GM12878 (cell line): ENCODE measurements around the gene MALSU1. TPM values are rescaled to one million over a fixed set of nuclear protein-coding genes. Genes with fewer than 3 reads are reported as not detected.

Experiments
- ATAC-seq: fragments of 200-7000 bp; cut with Tn5 transposase; 3 replicates; pipeline ENCODE4 v1.9.1; 2020; ENCODE audit warnings: mild to moderate bottlenecking, moderate library complexity
- BruUV-seq: library from RNA; stranded (reverse); fragments of 400-500 nt; replicated peaks from 2 replicates; lab custom pipeline; 2021; lab: Mats Ljungman, UMichigan
- CTCF ChIA-PET: fragments of 300-600 bp; sonication (Branson Sonifier 250); formaldehyde crosslinking; extraction: SDS; loops from one replicate; lab custom pipeline; 2021; ENCODE audit warnings: inconsistent platforms; lab: Yijun Ruan, JAX
- POLR2A ChIA-PET: fragments of 350-600 bp; formaldehyde crosslinking; extraction: SDS; loops from one replicate; lab custom pipeline; 2021; ENCODE audit warnings: inconsistent platforms; lab: Charles Lee
- RAD21 ChIA-PET: fragments of 300-600 bp; sonication (Branson Sonifier 250); formaldehyde crosslinking; loops from one replicate; lab custom pipeline; 2023; ENCODE audit warnings: antibody characterized with exemption; ENCODE audit not compliant: unreplicated experiment; lab: Charles Lee
- SMC1A ChIA-PET: fragments of 300-600 bp; sonication (Branson Sonifier 250); formaldehyde crosslinking; loops from one replicate; lab custom pipeline; 2023; ENCODE audit not compliant: unreplicated experiment, uncharacterized antibody; lab: Charles Lee
- DNase-seq: peaks from one replicate; pipeline ENCODE4 v3.0.0-alpha.2; 2011; ENCODE audit warnings: low read depth, low spot score
- FAIRE-seq: peaks from 3 replicates; lab custom pipeline; 2011; peaks lifted over from hg19 to GRCh38; lab: Jason Lieb, UNC
- H2AFZ ChIP-seq: 2 replicates; pipeline ENCODE4 v1.6.0; 2011; ENCODE audit warnings: low read depth, low read length, control low read depth; ENCODE audit not compliant: control insufficient read depth
- H3K27ac ChIP-seq: 2 replicates; pipeline ENCODE4 v1.5.1; 2011; ENCODE audit warnings: control low read depth; ENCODE audit not compliant: control insufficient read depth, insufficient read depth
- H3K27me3 ChIP-seq, 2 experiments: replicated peaks in 1 of 2; 2 replicates each; pipeline versions ENCODE4 v1.6.0 to v1.6.1; 2011; ENCODE audit warnings: low read length in 1 of 2; ENCODE audit not compliant: control insufficient read depth in 2 of 2, insufficient read depth in 2 of 2
- H3K36me3 ChIP-seq, 2 experiments: 2 replicates each; pipeline ENCODE4 v1.5.1; 2011; ENCODE audit warnings: low read length in 1 of 2; ENCODE audit not compliant: control insufficient read depth in 2 of 2, insufficient read depth in 2 of 2
- H3K4me1 ChIP-seq: 2 replicates; pipeline ENCODE4 v1.6.1; 2011; ENCODE audit warnings: mild to moderate bottlenecking, low read length, moderate library complexity, mixed read lengths; ENCODE audit not compliant: control insufficient read depth, insufficient read depth
- H3K4me2 ChIP-seq: 2 replicates; pipeline ENCODE4 v1.6.0; 2011; ENCODE audit warnings: control low read depth; ENCODE audit not compliant: control insufficient read depth, insufficient read depth
- H3K4me3 ChIP-seq: fragments of 200-600 bp; sonication (generic); 2 replicates; pipeline ENCODE4 v1.5.1; 2016
- H3K79me2 ChIP-seq: 2 replicates; pipeline ENCODE4 v1.6.0; 2011; ENCODE audit warnings: low read length; ENCODE audit not compliant: control insufficient read depth, insufficient read depth
- H3K9ac ChIP-seq: 2 replicates; pipeline ENCODE4 v1.8.0; 2011; ENCODE audit warnings: low read length, control low read depth, mixed read lengths; ENCODE audit not compliant: control insufficient read depth, insufficient read depth
- H3K9me3 ChIP-seq: replicated peaks from 3 replicates; pipeline ENCODE4 v1.5.1; 2011; ENCODE audit warnings: mild to moderate bottlenecking, low read length; ENCODE audit not compliant: control insufficient read depth, insufficient read depth
- H4K20me1 ChIP-seq: 2 replicates; pipeline ENCODE4 v1.6.0; 2011; ENCODE audit not compliant: control insufficient read depth, insufficient read depth
- ETV6 ChIP-seq, 2 experiments: fragments of 450-650 bp in 1 of 2; IDR thresholded peaks in 1 of 2; conservative IDR thresholded peaks in 1 of 2; 2 replicates each; pipeline ENCODE4 v1.6.1; 2014; ENCODE audit warnings: antibody characterized with exemption in 1 of 2, borderline replicate concordance in 1 of 2, low read depth in 1 of 2, mild to moderate bottlenecking in 1 of 2, moderate library complexity in 1 of 2
- EZH2 ChIP-seq: IDR thresholded peaks from 2 replicates; pipeline ENCODE4 v1.6.1; 2012; ENCODE audit warnings: low read depth, mild to moderate bottlenecking, control low read depth, inconsistent platforms, low read length, borderline replicate concordance; ENCODE audit not compliant: control insufficient read depth
- GATAD2B ChIP-seq: fragments of 450-650 bp; conservative IDR thresholded peaks from 2 replicates; pipeline ENCODE4 v1.6.1; 2017; ENCODE audit warnings: low read depth, mild to moderate bottlenecking, moderate library complexity
- HDGF ChIP-seq: fragments of 450-650 bp; IDR thresholded peaks from 2 replicates; pipeline ENCODE4 v1.6.1; 2016; ENCODE audit warnings: antibody characterized with exemption
- JUNB ChIP-seq: IDR thresholded peaks from 2 replicates; pipeline ENCODE4 v1.6.1; 2016; ENCODE audit warnings: antibody characterized with exemption, mild to moderate bottlenecking
- JUND ChIP-seq: IDR thresholded peaks from 2 replicates; pipeline ENCODE4 v1.6.1; 2012; ENCODE audit warnings: low read depth, mild to moderate bottlenecking, low read length, improper control_type of control experiment, moderate library complexity
- NR2F1 ChIP-seq: fragments of 450-650 bp; conservative IDR thresholded peaks from 2 replicates; pipeline ENCODE4 v1.6.1; 2017; ENCODE audit warnings: mild to moderate bottlenecking
- RELA ChIP-seq: fragments of 450-650 bp; IDR thresholded peaks from 2 replicates; pipeline ENCODE4 v1.8.0; 2014; ENCODE audit warnings: borderline replicate concordance; ENCODE audit not compliant: partially characterized antibody
- SPI1 ChIP-seq: IDR thresholded peaks from 2 replicates; pipeline ENCODE4 v1.6.1; 2011; ENCODE audit warnings: low read depth, mild to moderate bottlenecking, low read length, moderate library complexity, borderline replicate concordance; ENCODE audit not compliant: insufficient read depth
- USF2 ChIP-seq: IDR thresholded peaks from 2 replicates; pipeline ENCODE4 v1.6.1; 2011; ENCODE audit warnings: low read depth, low read length, improper control_type of control experiment, borderline replicate concordance
- WGBS: methylation state at CpG from one replicate; pipeline ENCODE4 v1.1.6; 2016; ENCODE audit warnings: low lambda C conversion rate; ENCODE audit not compliant: insufficient replicate concordance, insufficient coverage; ENCODE audit errors: missing lambda C conversion rate; 5-methylcytosine and 5-hydroxymethylcytosine counted together
- in situ Hi-C: fragments of 300-500 bp; cut with MboI; formaldehyde crosslinking; loops from 9 replicates; pipeline ENCODE4 v1.14.3; 2018; ENCODE audit warnings: mixed read lengths
- intact Hi-C: fragments of 100-400 bp; cut with micrococcal nuclease; formaldehyde crosslinking; loops from one replicate; pipeline ENCODE4 v1.14.2; 2022; ENCODE audit not compliant: unreplicated experiment
- polyA plus RNA-seq, 11 experiments: library from polyadenylated mRNA; depleted of rRNA in 4 of 11; unstranded in 6 of 11; stranded (reverse) in 5 of 11; fragments of >200 nt; fragmentation: Nextera tagmentation in 4 of 11; fragmentation: Illumina TruSeq in 1 of 11; extraction: Ambion mirVana in 4 of 11; extraction: Trizol in 1 of 11; gene quantifications; 1 replicate in 1 of 11; 2 replicates in 10 of 11; pipeline versions ENCODE4 v1.2.1 to v1.2.3, GENCODE V29; 2011 to 2016; ENCODE audit warnings: inconsistent platforms in 2 of 11, missing spikeins in 2 of 11, low read depth in 1 of 11
- total RNA-seq, 4 experiments: library from RNA; depleted of rRNA in 3 of 4; stranded (reverse); fragments of >200 nt in 3 of 4; fragmentation: Illumina TruSeq in 1 of 4; extraction: Trizol in 1 of 4; gene quantifications; 2 replicates each; pipeline versions ENCODE4 v1.2.1 to v1.2.3, GENCODE V29; 2013 to 2021
- TF ChIP-seq, protein P1 (sequence below): fragments of 450-650 bp; IDR thresholded peaks from 2 replicates; pipeline ENCODE4 v1.6.1; 2014; ENCODE audit warnings: mild to moderate bottlenecking
- TF ChIP-seq, protein P2 (sequence below): fragments of 450-650 bp; IDR thresholded peaks from 2 replicates; pipeline ENCODE4 v1.6.1; 2017; ENCODE audit warnings: mild to moderate bottlenecking, moderate library complexity
- TF ChIP-seq, protein P3 (sequence below): IDR thresholded peaks from 2 replicates; pipeline ENCODE4 v1.6.1; 2011; ENCODE audit warnings: low read depth, mild to moderate bottlenecking, low read length, moderate library complexity, borderline replicate concordance; ENCODE audit errors: extremely low read depth

Gene MALSU1
- total and polyA plus RNA-seq, 10 of the 15 experiments (the other 5 are each of a cell fraction or from before 2014, with no cell fraction given) = 8.5 to 159 (median 73.7) TPM

- DNase-seq (no peak), ATAC-seq (no peak), FAIRE-seq (no peak)
- RAD21 ChIA-PET = interaction anchor here (0.7 to 7.3 kb wide), 22 partner anchors 9 to 440 kb away, joined by 3 to 53 read pairs (median 5); partner anchors contain the start of genes KLHL7 and MALSU1
- Histone ChIP-seq H3K4me2 (no peak overlapping the region), H3K79me2 (peaks cover 10% of the 10 kb centered on the region), H2AFZ (peak overlapping the region; percentile 95), H3K9me3 (no peaks in the 10 kb centered on the region), H3K4me1 (peaks cover 3% of the 10 kb centered on the region; the same call in 1 of the 2 replicates), H3K27me3 (no peaks in the 10 kb centered on the region), H3K4me3 (no peak overlapping the region), H4K20me1 (no peaks in the 10 kb centered on the region), H3K27ac (no peak overlapping the region), H3K36me3 (no peaks in the 10 kb centered on the region), H3K9ac (no peak overlapping the region)
- 75% methylated on average over 2 of the region's 2 CpGs for WGBS
- CTCF ChIA-PET = interaction anchor here (0.6 to 7.5 kb wide), 55 partner anchors 11 to 440 kb away, joined by 3 to 167 read pairs (median 5); partner anchors contain the start of genes KLHL7, MALSU1 and NUP42
- in situ Hi-C loops = loop anchor here (5.0 kb wide), 1 partner anchor 430 kb away; no protein-coding TSS in a partner anchor
- SMC1A ChIA-PET = interaction anchor here (0.8 to 4.6 kb wide), 22 partner anchors 9 to 446 kb away, joined by 3 to 66 read pairs (median 6); partner anchors contain the start of gene MALSU1
- POLR2A ChIA-PET = interaction anchor here (0.6 to 1.2 kb wide), 4 partner anchors 86 to 427 kb away, joined by 3 to 7 read pairs (median 5); no protein-coding TSS in a partner anchor
- BruUV-seq = no TSS peak
- intact Hi-C loops = loop anchor here (2.0 to 5.0 kb wide), 3 partner anchors 81 to 440 kb away; partner anchors contain the start of gene STK31
- no peak for TF ChIP-seq EZH2
- TF ChIP-seq, protein P1, sequence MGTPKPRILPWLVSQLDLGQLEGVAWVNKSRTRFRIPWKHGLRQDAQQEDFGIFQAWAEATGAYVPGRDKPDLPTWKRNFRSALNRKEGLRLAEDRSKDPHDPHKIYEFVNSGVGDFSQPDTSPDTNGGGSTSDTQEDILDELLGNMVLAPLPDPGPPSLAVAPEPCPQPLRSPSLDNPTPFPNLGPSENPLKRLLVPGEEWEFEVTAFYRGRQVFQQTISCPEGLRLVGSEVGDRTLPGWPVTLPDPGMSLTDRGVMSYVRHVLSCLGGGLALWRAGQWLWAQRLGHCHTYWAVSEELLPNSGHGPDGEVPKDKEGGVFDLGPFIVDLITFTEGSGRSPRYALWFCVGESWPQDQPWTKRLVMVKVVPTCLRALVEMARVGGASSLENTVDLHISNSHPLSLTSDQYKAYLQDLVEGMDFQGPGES = no peak
- TF ChIP-seq HDGF = no peak
- TF ChIP-seq JUNB = no peak
- no peak for TF ChIP-seq RELA
- no peak for TF ChIP-seq SPI1
- TF ChIP-seq GATAD2B = no peak
- TF ChIP-seq, protein P2, sequence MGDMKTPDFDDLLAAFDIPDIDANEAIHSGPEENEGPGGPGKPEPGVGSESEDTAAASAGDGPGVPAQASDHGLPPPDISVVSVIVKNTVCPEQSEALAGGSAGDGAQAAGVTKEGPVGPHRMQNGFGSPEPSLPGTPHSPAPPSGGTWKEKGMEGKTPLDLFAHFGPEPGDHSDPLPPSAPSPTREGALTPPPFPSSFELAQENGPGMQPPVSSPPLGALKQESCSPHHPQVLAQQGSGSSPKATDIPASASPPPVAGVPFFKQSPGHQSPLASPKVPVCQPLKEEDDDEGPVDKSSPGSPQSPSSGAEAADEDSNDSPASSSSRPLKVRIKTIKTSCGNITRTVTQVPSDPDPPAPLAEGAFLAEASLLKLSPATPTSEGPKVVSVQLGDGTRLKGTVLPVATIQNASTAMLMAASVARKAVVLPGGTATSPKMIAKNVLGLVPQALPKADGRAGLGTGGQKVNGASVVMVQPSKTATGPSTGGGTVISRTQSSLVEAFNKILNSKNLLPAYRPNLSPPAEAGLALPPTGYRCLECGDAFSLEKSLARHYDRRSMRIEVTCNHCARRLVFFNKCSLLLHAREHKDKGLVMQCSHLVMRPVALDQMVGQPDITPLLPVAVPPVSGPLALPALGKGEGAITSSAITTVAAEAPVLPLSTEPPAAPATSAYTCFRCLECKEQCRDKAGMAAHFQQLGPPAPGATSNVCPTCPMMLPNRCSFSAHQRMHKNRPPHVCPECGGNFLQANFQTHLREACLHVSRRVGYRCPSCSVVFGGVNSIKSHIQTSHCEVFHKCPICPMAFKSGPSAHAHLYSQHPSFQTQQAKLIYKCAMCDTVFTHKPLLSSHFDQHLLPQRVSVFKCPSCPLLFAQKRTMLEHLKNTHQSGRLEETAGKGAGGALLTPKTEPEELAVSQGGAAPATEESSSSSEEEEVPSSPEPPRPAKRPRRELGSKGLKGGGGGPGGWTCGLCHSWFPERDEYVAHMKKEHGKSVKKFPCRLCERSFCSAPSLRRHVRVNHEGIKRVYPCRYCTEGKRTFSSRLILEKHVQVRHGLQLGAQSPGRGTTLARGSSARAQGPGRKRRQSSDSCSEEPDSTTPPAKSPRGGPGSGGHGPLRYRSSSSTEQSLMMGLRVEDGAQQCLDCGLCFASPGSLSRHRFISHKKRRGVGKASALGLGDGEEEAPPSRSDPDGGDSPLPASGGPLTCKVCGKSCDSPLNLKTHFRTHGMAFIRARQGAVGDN = no peak
- TF ChIP-seq, protein P3, sequence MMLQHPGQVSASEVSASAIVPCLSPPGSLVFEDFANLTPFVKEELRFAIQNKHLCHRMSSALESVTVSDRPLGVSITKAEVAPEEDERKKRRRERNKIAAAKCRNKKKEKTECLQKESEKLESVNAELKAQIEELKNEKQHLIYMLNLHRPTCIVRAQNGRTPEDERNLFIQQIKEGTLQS = no peak
- no peak for TF ChIP-seq USF2
- TF ChIP-seq JUND = no peak
- no peak for TF ChIP-seq NR2F1
- no peak for TF ChIP-seq ETV6 (conservative IDR thresholded peaks at IDR 0.05 in 1 of 2, IDR thresholded peaks at IDR 0.05 in 1 of 2; ENCODE audit: borderline replicate concordance in 1 of 2, low read depth in 1 of 2)
Observed at GRCh38 chr7:23272275-23272674, 26.9 kb upstream of the MALSU1 start.
